Stomach (tissue), 4 donors: Measurements from ENCODE around the gene ATP12A.
A peak's percentile ranks its signal among the peaks of the same experiment; 100 is the strongest.

Source experiments
- CTCF ChIP-seq, 7 experiments: fragments of 450-650 bp in 4 of 7; fragments of 200-600 bp in 3 of 7; sonication (generic) in 3 of 7; IDR thresholded peaks; one replicate each; pipeline ENCODE4 v1.5.1; 2016 to 2019; ENCODE audit warnings: antibody characterized with exemption in 7 of 7, control low read depth in 2 of 7, mild to moderate bottlenecking in 1 of 7
- POLR2AphosphoS5 ChIP-seq, 3 donors: sonication (generic); formaldehyde crosslinking; IDR thresholded peaks; one replicate each; pipeline ENCODE4 v1.6.1; 2016; ENCODE audit warnings: antibody characterized with exemption in 3 of 3

DNA sequence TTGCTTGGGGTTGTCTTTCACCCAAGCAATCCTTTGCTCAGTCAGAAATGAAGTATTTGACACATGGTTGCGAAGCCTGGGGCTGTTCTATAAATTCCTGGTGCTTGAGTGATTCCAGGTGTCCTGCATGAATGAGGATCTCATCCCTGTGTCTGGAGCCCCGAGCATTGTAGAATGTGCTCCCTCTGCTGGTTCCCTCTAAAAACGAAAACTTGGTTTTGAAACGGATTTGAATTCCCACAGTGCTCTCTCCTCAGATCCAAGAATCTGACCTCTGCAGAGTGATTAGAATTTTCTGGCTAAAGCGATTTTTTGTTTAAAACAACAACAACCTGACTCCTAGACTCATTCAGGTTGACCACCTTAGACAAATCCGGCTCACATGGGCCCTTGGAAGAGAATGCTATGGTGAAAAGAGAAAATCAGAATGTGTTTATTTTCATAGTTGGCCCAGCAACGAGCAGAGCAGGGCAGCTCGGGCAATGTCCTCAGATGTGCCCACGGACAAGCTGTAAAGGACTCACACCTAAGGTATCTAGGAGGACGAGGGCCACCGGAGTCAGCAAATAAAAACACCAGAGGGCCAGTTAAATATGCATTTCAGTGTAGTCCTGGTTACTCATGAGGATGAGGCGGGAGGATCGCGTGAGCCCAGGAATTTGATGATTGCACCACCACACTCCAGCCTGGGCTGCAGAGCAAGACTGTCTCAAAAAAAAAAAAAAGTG, 8.7 kb upstream of the ATP12A start:
- TF ChIP-seq POLR2AphosphoS5 (IDR thresholded peaks at IDR 0.05) (no peak), CTCF (IDR thresholded peaks at IDR 0.05) (peak in 5 of 7 experiments; percentile 6 to 60 (median 41))
